A549 (cell line): ENCODE measurements around the gene GAL3ST3.

ENCODE experiments used
- EP300 ChIP-seq, 2 experiments: fragments of >200 bp; sonication (Bioruptor Twin); formaldehyde crosslinking; IDR thresholded peaks; 2 replicates in 1 of 2; 3 replicates in 1 of 2; pipeline ENCODE4 v1.6.1; 2016 to 2017
- FOSL2 ChIP-seq, 2 experiments: fragments of 450-650 bp in 1 of 2; fragments of >200 bp in 1 of 2; sonication (Bioruptor Twin) in 1 of 2; formaldehyde crosslinking; IDR thresholded peaks; 2 replicates each; pipeline versions ENCODE4 v1.5.0 to v1.6.1; 2016 to 2020; ENCODE audit warnings: mild to moderate bottlenecking in 1 of 2, moderate library complexity in 1 of 2
- GATA3 ChIP-seq: IDR thresholded peaks from 2 replicates; pipeline ENCODE4 v1.6.1; 2012; ENCODE audit warnings: borderline replicate concordance
- HOXA7 ChIP-seq: fragments of 250-450 bp; sonication (Bioruptor Pico); IDR thresholded peaks from 2 replicates; pipeline ENCODE4 v1.5.0; 2020; ENCODE audit warnings: mild to moderate bottlenecking, moderate library complexity
- KDM1A ChIP-seq: fragments of 200-600 bp; sonication (generic); IDR thresholded peaks from 2 replicates; pipeline ENCODE4 v1.6.1; 2016; ENCODE audit warnings: low read depth, mild to moderate bottlenecking
- PHF8 ChIP-seq: fragments of 200-600 bp; sonication (generic); IDR thresholded peaks from 2 replicates; pipeline ENCODE4 v1.6.1; 2016; ENCODE audit warnings: low read depth, mild to moderate bottlenecking, antibody characterized with exemption, moderate library complexity, borderline replicate concordance
- RAD21 ChIP-seq, 2 experiments: fragments of >200 bp in 1 of 2; sonication (Bioruptor Twin) in 1 of 2; formaldehyde crosslinking in 1 of 2; IDR thresholded peaks in 1 of 2; conservative IDR thresholded peaks in 1 of 2; 2 replicates in 1 of 2; 3 replicates in 1 of 2; pipeline ENCODE4 v1.6.1; 2012 to 2018; ENCODE audit warnings: inconsistent platforms in 1 of 2
- RFX5 ChIP-seq: fragments of 450-650 bp; IDR thresholded peaks from 2 replicates; pipeline ENCODE4 v1.7.1; 2014; ENCODE audit warnings: antibody characterized with exemption, mild to moderate bottlenecking, moderate library complexity
- SREBF2 ChIP-seq: fragments of 450-650 bp; IDR thresholded peaks from 2 replicates; pipeline ENCODE4 v1.6.1; 2014; ENCODE audit warnings: mild to moderate bottlenecking, moderate library complexity
- TP53 ChIP-seq: fragments of 250-450 bp; sonication (Bioruptor Pico); IDR thresholded peaks from 2 replicates; pipeline ENCODE4 v1.5.0; 2021; ENCODE audit warnings: mild to moderate bottlenecking, moderate library complexity
- TF ChIP-seq, protein P1 (sequence below): fragments of >200 bp; sonication (Bioruptor Twin); formaldehyde crosslinking; IDR thresholded peaks from 3 replicates; pipeline ENCODE4 v1.5.1; 2016
- TF ChIP-seq, protein P2 (sequence below): fragments of 150-350 bp; IDR thresholded peaks from 2 replicates; pipeline ENCODE4 v1.6.1; 2014; ENCODE audit warnings: low read depth, mild to moderate bottlenecking, low read length
- TF ChIP-seq, protein P3 (sequence below): fragments of 450-650 bp; IDR thresholded peaks from 2 replicates; pipeline ENCODE4 v1.6.1; 2014; ENCODE audit warnings: antibody characterized with exemption

- TF ChIP-seq PHF8 (no peak), FOSL2 (IDR thresholded peaks at IDR 0.05) (no peak), FOSL2 (CRISPR knock-in tag; IDR thresholded peaks at IDR 0.05) (no peak), EP300 (IDR thresholded peaks at IDR 0.05) (no peak), GATA3 (no peak), HOXA7 (CRISPR knock-in tag) (no peak), RFX5 (no peak), TP53 (CRISPR knock-in tag) (no peak), RAD21 (conservative IDR thresholded peaks at IDR 0.05 in 1 of 2, IDR thresholded peaks at IDR 0.05 in 1 of 2) (no peak), KDM1A (no peak), SREBF2 (no peak)
- TF ChIP-seq, protein P1, sequence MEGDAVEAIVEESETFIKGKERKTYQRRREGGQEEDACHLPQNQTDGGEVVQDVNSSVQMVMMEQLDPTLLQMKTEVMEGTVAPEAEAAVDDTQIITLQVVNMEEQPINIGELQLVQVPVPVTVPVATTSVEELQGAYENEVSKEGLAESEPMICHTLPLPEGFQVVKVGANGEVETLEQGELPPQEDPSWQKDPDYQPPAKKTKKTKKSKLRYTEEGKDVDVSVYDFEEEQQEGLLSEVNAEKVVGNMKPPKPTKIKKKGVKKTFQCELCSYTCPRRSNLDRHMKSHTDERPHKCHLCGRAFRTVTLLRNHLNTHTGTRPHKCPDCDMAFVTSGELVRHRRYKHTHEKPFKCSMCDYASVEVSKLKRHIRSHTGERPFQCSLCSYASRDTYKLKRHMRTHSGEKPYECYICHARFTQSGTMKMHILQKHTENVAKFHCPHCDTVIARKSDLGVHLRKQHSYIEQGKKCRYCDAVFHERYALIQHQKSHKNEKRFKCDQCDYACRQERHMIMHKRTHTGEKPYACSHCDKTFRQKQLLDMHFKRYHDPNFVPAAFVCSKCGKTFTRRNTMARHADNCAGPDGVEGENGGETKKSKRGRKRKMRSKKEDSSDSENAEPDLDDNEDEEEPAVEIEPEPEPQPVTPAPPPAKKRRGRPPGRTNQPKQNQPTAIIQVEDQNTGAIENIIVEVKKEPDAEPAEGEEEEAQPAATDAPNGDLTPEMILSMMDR: no peak
- TF ChIP-seq, protein P2, sequence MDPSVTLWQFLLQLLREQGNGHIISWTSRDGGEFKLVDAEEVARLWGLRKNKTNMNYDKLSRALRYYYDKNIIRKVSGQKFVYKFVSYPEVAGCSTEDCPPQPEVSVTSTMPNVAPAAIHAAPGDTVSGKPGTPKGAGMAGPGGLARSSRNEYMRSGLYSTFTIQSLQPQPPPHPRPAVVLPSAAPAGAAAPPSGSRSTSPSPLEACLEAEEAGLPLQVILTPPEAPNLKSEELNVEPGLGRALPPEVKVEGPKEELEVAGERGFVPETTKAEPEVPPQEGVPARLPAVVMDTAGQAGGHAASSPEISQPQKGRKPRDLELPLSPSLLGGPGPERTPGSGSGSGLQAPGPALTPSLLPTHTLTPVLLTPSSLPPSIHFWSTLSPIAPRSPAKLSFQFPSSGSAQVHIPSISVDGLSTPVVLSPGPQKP: no peak
- TF ChIP-seq, protein P3, sequence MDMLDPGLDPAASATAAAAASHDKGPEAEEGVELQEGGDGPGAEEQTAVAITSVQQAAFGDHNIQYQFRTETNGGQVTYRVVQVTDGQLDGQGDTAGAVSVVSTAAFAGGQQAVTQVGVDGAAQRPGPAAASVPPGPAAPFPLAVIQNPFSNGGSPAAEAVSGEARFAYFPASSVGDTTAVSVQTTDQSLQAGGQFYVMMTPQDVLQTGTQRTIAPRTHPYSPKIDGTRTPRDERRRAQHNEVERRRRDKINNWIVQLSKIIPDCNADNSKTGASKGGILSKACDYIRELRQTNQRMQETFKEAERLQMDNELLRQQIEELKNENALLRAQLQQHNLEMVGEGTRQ: no peak
Measured at GRCh38 chr11:66067640-66068039, 18.7 kb upstream of the GAL3ST3 start.
